Endothelial cell of umbilical vein (primary cell): ENCODE measurements around the gene GON7. TPM values are rescaled to one million over a fixed set of nuclear protein-coding genes. Genes with fewer than 3 reads are reported as not detected.

Experiments used
- BruUV-seq: library from RNA; stranded (reverse); fragments of 400-500 nt; replicated peaks from 2 replicates; lab custom pipeline; 2021; lab: Mats Ljungman, UMichigan
- CTCF ChIA-PET: fragments of 300-600, 350-600 bp; sonication (Branson Sonifier 250); formaldehyde crosslinking; loops from one replicate; lab custom pipeline; 2021; ENCODE audit warnings: antibody characterized with exemption, inconsistent platforms; lab: Charles Lee
- POLR2A ChIA-PET: fragments of 300-600, 350-600 bp; sonication (Branson Sonifier 250); formaldehyde crosslinking; loops from one replicate; lab custom pipeline; 2021; ENCODE audit warnings: antibody characterized with exemption, inconsistent platforms; lab: Charles Lee
- DNase-seq: peaks from one replicate; pipeline ENCODE4 v3.0.0-alpha.2; 2011; ENCODE audit warnings: low read depth, low spot score
- FAIRE-seq: peaks from 2 replicates; lab custom pipeline; 2011; peaks lifted over from hg19 to GRCh38; lab: Jason Lieb, UNC
- H2AFZ ChIP-seq: 2 replicates; pipeline ENCODE4 v1.6.0; 2012; ENCODE audit warnings: low read depth, low read length, control low read depth, inconsistent platforms
- H3K27ac ChIP-seq: 2 replicates; pipeline ENCODE4 v1.5.1; 2011; ENCODE audit warnings: low read depth, mild to moderate bottlenecking, control low read depth, low read length, moderate library complexity; ENCODE audit not compliant: insufficient read depth
- H3K27me3 ChIP-seq, 2 experiments: 2 replicates each; pipeline versions ENCODE4 v1.6.0 to v1.6.1; 2011; ENCODE audit warnings: low read length in 2 of 2, mixed read lengths in 1 of 2; ENCODE audit not compliant: control insufficient read depth in 2 of 2, insufficient read depth in 2 of 2
- H3K36me3 ChIP-seq, 2 experiments: 2 replicates in 1 of 2; 3 replicates in 1 of 2; pipeline ENCODE4 v1.5.1; 2011; ENCODE audit warnings: low read length in 2 of 2, mild to moderate bottlenecking in 1 of 2, moderate library complexity in 1 of 2; ENCODE audit not compliant: control insufficient read depth in 2 of 2, insufficient read depth in 2 of 2; ENCODE audit errors: extremely low read depth in 1 of 2
- H3K4me1 ChIP-seq: 3 replicates; pipeline ENCODE4 v1.5.1; 2011; ENCODE audit warnings: mild to moderate bottlenecking, low read length; ENCODE audit not compliant: control insufficient read depth, insufficient read depth; ENCODE audit errors: extremely low read depth
- H3K4me2 ChIP-seq: 2 replicates; pipeline ENCODE4 v1.6.1; 2011; ENCODE audit warnings: low read length, control low read depth, mixed read lengths; ENCODE audit not compliant: insufficient read depth
- H3K4me3 ChIP-seq, 3 experiments: fragments of 200-600 bp in 1 of 3; sonication (generic), shearing (Covaris generic) in 1 of 3; replicated peaks in 1 of 3; 2 replicates each; pipeline ENCODE4 v1.5.1; 2011 to 2016; ENCODE audit warnings: control low read depth in 3 of 3, low read length in 3 of 3, mild to moderate bottlenecking in 2 of 3, inconsistent platforms in 1 of 3, low read depth in 1 of 3, moderate library complexity in 1 of 3; ENCODE audit not compliant: insufficient read depth in 1 of 3
- H3K79me2 ChIP-seq: 2 replicates; pipeline ENCODE4 v1.6.0; 2012; ENCODE audit warnings: low read length, inconsistent platforms; ENCODE audit not compliant: control insufficient read depth, insufficient read depth
- H3K9ac ChIP-seq: replicated peaks from 2 replicates; pipeline ENCODE3; 2011; ENCODE audit warnings: low read length, control low read depth; ENCODE audit not compliant: insufficient read depth; ENCODE audit errors: extremely low read depth
- H3K9me1 ChIP-seq: replicated peaks from 3 replicates; pipeline ENCODE4 v1.6.0; 2011; ENCODE audit warnings: mild to moderate bottlenecking, low read length; ENCODE audit not compliant: control insufficient read depth, insufficient read depth; ENCODE audit errors: extremely low read depth
- H3K9me3 ChIP-seq: replicated peaks from 2 replicates; pipeline ENCODE4 v1.5.1; 2012; ENCODE audit warnings: low read length, inconsistent platforms; ENCODE audit not compliant: control insufficient read depth, insufficient read depth
- H4K20me1 ChIP-seq: replicated peaks from 2 replicates; pipeline ENCODE3; 2011; ENCODE audit warnings: mild to moderate bottlenecking, low read length; ENCODE audit not compliant: control insufficient read depth, insufficient read depth; ENCODE audit errors: extremely low read depth
- EZH2 ChIP-seq: IDR thresholded peaks from 2 replicates; pipeline ENCODE4 v1.6.1; 2012; ENCODE audit warnings: borderline replicate concordance, low read depth, mild to moderate bottlenecking, moderate library complexity, low read length, inconsistent platforms; ENCODE audit not compliant: severe bottlenecking
- FOS ChIP-seq: IDR thresholded peaks from 2 replicates; pipeline ENCODE4 v1.6.1; 2011; ENCODE audit warnings: mild to moderate bottlenecking, low read length, moderate library complexity, borderline replicate concordance; ENCODE audit not compliant: insufficient read depth
- GATA2 ChIP-seq: IDR thresholded peaks from 2 replicates; pipeline ENCODE4 v1.7.0; 2011; ENCODE audit warnings: low read depth, mild to moderate bottlenecking, moderate library complexity, mixed read lengths, low read length; ENCODE audit not compliant: insufficient read length, insufficient read depth
- MYC ChIP-seq: IDR thresholded peaks from one replicate; pipeline ENCODE4 v1.6.1; 2011; ENCODE audit warnings: mild to moderate bottlenecking, low read depth, low read length
- POLR2A ChIP-seq: IDR thresholded peaks from 2 replicates; pipeline ENCODE4 v1.6.1; 2012; ENCODE audit warnings: low read depth, mild to moderate bottlenecking, control low read depth, low read length
- POLR2AphosphoS5 ChIP-seq: IDR thresholded peaks from 2 replicates; pipeline ENCODE4 v1.6.1; 2012; ENCODE audit warnings: low read depth, mild to moderate bottlenecking, control low read depth, low read length, moderate library complexity; ENCODE audit not compliant: insufficient read depth
- dilution Hi-C: fragments of 300-500 bp; cut with MboI; formaldehyde crosslinking; loops from one replicate; pipeline ENCODE4 v1.15.0; 2019; ENCODE audit warnings: low sequenced_read_pairs; ENCODE audit not compliant: extremely low pct_ligation_motif_present
- intact Hi-C: fragments of 100-400 bp; cut with micrococcal nuclease; formaldehyde crosslinking; loops from one replicate; pipeline ENCODE4 v1.10.0; 2022
- polyA plus RNA-seq, 4 experiments: library from polyadenylated mRNA; depleted of rRNA in 3 of 4; stranded (reverse) in 3 of 4; unstranded in 1 of 4; fragments of >200 nt; gene quantifications; 2 replicates each; pipeline versions ENCODE4 v1.2.1 to v1.2.3, GENCODE V29; 2011 to 2012; ENCODE audit warnings: missing spikeins in 1 of 4
- total RNA-seq: library from RNA; stranded (reverse); gene quantifications from 2 replicates; pipeline ENCODE4 v1.2.3, GENCODE V29; 2021
- TF ChIP-seq, protein P1 (sequence below): IDR thresholded peaks from 2 replicates; pipeline ENCODE4 v1.6.1; 2011; ENCODE audit not compliant: insufficient read depth, insufficient read length
- TF ChIP-seq, protein P2 (sequence below), 2 donors: IDR thresholded peaks; 1 replicate in 1 of 2; 2 replicates in 1 of 2; pipeline ENCODE4 v1.5.1; 2011; ENCODE audit warnings: low read length in 2 of 2, mild to moderate bottlenecking in 2 of 2, moderate library complexity in 2 of 2, control low read depth in 1 of 2, inconsistent platforms in 1 of 2, low read depth in 1 of 2; ENCODE audit not compliant: insufficient read depth in 1 of 2; ENCODE audit errors: extremely low read depth in 1 of 2

Gene GON7
- total and polyA plus RNA-seq, 2 donors (not counting 3 experiments of a cell fraction or from before 2014, with no cell fraction given): 5.5 to 11.5 TPM

GRCh38 chr14:93199031-93199430, 7.8 kb downstream of the GON7 start:
- ChIA-PET CTCF (interaction anchor here (3.5 kb wide), 1 partner anchor 8 kb away, joined by 16 read pairs; the partner anchor contains the start of genes GON7 and UBR7), POLR2A (no interaction called here)
- Histone ChIP-seq H3K79me2 (no peaks in the 10 kb centered on the region), H3K4me3 (no peak overlapping the region), H3K36me3 (no peaks in the 10 kb centered on the region), H3K4me1 (no peaks in the 10 kb centered on the region), H3K9ac (no peak overlapping the region), H4K20me1 (no peaks in the 10 kb centered on the region), H3K27ac (no peak overlapping the region), H3K9me1 (no peaks in the 10 kb centered on the region), H2AFZ (no peak overlapping the region), H3K4me2 (no peak overlapping the region), H3K27me3 (no peaks in the 10 kb centered on the region), H3K9me3 (no peaks in the 10 kb centered on the region)
- intact Hi-C loops (no loop called here), dilution Hi-C loops (no loop called here)
- TF ChIP-seq GATA2 (no peak), FOS (no peak), POLR2AphosphoS5 (no peak), POLR2A (no peak), EZH2 (no peak), MYC (no peak)
- TF ChIP-seq, protein P1, sequence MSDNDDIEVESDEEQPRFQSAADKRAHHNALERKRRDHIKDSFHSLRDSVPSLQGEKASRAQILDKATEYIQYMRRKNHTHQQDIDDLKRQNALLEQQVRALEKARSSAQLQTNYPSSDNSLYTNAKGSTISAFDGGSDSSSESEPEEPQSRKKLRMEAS: no peak
- TF ChIP-seq, protein P2, sequence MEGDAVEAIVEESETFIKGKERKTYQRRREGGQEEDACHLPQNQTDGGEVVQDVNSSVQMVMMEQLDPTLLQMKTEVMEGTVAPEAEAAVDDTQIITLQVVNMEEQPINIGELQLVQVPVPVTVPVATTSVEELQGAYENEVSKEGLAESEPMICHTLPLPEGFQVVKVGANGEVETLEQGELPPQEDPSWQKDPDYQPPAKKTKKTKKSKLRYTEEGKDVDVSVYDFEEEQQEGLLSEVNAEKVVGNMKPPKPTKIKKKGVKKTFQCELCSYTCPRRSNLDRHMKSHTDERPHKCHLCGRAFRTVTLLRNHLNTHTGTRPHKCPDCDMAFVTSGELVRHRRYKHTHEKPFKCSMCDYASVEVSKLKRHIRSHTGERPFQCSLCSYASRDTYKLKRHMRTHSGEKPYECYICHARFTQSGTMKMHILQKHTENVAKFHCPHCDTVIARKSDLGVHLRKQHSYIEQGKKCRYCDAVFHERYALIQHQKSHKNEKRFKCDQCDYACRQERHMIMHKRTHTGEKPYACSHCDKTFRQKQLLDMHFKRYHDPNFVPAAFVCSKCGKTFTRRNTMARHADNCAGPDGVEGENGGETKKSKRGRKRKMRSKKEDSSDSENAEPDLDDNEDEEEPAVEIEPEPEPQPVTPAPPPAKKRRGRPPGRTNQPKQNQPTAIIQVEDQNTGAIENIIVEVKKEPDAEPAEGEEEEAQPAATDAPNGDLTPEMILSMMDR (IDR thresholded peaks at IDR 0.05; ENCODE audit: extremely low read depth in 1 of 2, insufficient read depth in 1 of 2, low read depth in 1 of 2, low read length in 2 of 2): no peak
- FAIRE-seq (no peak), DNase-seq (no peak)
- BruUV-seq: no TSS peak
